Stomach smooth muscle (tissue), 2 donors: ENCODE data around the gene HNRNPA1.
"Not testable (repeated sequence)": the region's sequence is repeated elsewhere in the genome, so short reads cannot be mapped to it uniquely, and the experiment has no call there.

Experiments used
- H3K27ac ChIP-seq: one replicate; pipeline ENCODE4 v1.7.0; 2013; ENCODE audit warnings: mild to moderate bottlenecking, low read length, inconsistent platforms
- H3K27me3 ChIP-seq, 2 donors: one replicate each; pipeline ENCODE4 v1.7.0; 2013; ENCODE audit warnings: low read length in 2 of 2; ENCODE audit not compliant: insufficient read depth in 2 of 2, control insufficient read depth in 1 of 2
- H3K36me3 ChIP-seq, 2 donors: one replicate each; pipeline ENCODE4 v1.7.0; 2013; ENCODE audit warnings: low read length in 2 of 2; ENCODE audit not compliant: control insufficient read depth in 2 of 2, insufficient read depth in 2 of 2
- H3K4me1 ChIP-seq: one replicate; pipeline ENCODE4 v1.7.0; 2013; ENCODE audit warnings: low read length; ENCODE audit not compliant: control insufficient read depth, insufficient read depth
- H3K4me3 ChIP-seq, 2 donors: one replicate each; pipeline ENCODE4 v1.7.0; 2013; ENCODE audit warnings: low read length in 2 of 2
- H3K9ac ChIP-seq, 2 donors: one replicate each; pipeline ENCODE4 v1.7.0; 2013; ENCODE audit warnings: low read length in 2 of 2, mild to moderate bottlenecking in 1 of 2
- H3K9me3 ChIP-seq, 2 donors: one replicate each; pipeline ENCODE4 v1.7.0; 2013; ENCODE audit warnings: low read length in 2 of 2; ENCODE audit not compliant: control insufficient read depth in 2 of 2
- donor health status: healthy.
- donor health status: Pancreatic carcinoma.

HNRNPA1 gene

DNA sequence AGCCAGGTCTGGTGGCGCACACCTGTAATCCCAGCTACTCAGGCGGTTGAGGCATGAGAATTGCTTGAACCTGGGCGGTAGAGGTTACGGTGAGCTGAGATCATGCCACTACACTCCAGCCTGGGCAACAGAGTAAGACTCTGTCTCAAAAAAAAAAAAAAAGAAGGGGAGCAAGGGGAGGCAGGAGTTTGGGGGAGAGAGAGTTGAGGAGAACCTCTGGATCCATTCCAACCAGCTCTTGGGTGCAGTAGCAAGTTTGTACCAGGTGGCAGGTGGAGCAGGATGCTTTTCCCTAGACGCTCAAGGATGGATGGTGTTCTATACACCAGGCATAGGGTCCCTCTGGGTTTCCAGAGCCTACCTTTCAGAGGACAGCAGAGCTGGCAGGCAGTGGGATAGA is 18.4 kb downstream of the HNRNPA1 start:
- no peaks in the 10 kb centered on the region for H3K36me3 ChIP-seq
- no peak overlapping the region for H3K27ac ChIP-seq
- H3K4me1 ChIP-seq: peaks cover 3% of the 10 kb centered on the region
- no peaks in the 10 kb centered on the region for H3K9me3 ChIP-seq
- H3K27me3 ChIP-seq: peaks cover 22 to 25% of the 10 kb centered on the region in 2 donors
- H3K9ac ChIP-seq: no peak overlapping the region
- H3K4me3 ChIP-seq: no peak overlapping the region

GRCh38 chr12:54299515-54300224 is 19.1 kb downstream of the HNRNPA1 start:
- Histone ChIP-seq H3K27me3 (peaks cover 28% of the 10 kb centered on the region in 2 donors), H3K9me3 (no peaks in the 10 kb centered on the region), H3K9ac (no peak overlapping the region), H3K4me1 (peaks cover 3% of the 10 kb centered on the region), H3K4me3 (no peak overlapping the region), H3K36me3 (no peaks in the 10 kb centered on the region), H3K27ac (no peak overlapping the region)

DNA sequence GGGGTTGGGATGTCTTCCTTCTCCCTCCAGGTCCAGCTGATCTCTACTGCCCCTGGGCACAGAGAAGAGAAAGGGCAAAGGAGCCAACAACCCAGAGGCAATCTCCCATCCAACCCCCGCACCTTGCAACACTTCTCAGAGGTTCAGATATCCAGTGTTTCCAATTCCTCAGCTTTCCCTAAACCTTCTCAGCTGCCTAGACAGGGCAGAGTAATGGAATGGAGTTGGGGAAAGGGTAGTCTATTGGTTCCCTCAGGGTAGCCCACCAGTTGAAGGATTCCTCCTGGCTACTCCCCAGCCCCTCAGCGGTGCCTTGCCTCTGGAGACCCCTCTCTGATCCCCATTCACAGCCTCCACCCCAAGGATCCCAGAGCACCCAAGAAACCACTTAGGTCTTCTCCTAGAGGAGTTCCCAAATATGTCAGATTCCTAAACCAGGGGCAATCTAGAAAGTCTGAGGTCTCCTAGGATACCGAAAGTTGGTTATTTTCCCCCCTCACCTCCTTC is 19.8 kb downstream of the HNRNPA1 start:
- H3K9ac ChIP-seq: no peak overlapping the region

DNA sequence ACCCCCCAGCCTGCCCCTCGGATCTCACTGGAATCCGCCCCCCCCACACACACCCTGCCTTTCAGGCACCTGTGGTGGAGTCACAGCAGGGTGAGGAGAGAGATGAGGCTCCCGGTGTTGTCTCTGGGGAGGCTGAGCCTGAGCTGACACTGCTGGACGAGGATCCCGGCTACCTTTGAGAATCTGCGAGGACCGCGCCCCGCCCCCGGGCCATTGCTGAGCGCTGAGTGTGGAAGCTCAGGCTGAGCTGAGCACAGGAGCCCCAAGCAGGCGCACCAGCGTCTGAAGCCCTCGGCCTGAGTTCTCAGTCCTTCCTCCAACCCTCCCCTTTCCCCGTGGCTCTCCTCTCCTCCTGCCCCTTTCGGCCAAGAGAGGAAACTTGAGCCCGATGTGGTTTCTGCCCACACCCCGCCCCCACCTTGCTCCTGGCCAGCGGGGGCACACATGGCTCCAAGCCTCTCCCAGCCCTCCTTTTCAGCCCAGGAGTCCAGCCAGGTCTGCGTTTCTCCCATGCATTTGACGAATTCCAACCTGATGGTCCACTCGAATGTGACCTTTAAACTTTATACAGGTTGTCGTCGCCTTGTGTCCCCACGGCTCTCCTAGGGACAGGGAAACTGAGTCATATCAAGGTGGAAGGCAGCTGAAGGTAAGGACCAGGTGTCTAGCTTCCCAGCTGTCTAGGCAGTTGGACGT is 20.4 kb downstream of the HNRNPA1 start, which contains the start of gene NFE2:
NFE2 (minus strand) TSS at position 284 of the 696 bp plus-strand sequence. CDS start 5,767 bp downstream, outside the sequence.
- no peak within 1 kb of the TSS for H3K27ac ChIP-seq
- H3K4me1 ChIP-seq: peaks cover 3% of the 10 kb centered on the region
- H3K4me3 ChIP-seq: peak within 1 kb of the TSS in 1 of 2 donors; percentile 49
- H3K36me3 ChIP-seq: no peaks in the 10 kb centered on the region
- H3K27me3 ChIP-seq: peaks cover 28% of the 10 kb centered on the region in 2 donors
- no peak within 1 kb of the TSS for H3K9ac ChIP-seq
- no peaks in the 10 kb centered on the region for H3K9me3 ChIP-seq

More for the DNA sequence above, 19.8 kb downstream of the HNRNPA1 start:
- no peaks in the 10 kb centered on the region for H3K36me3 ChIP-seq
- H3K9me3 ChIP-seq: no peaks in the 10 kb centered on the region
- H3K4me3 ChIP-seq: no peak overlapping the region
- H3K27me3 ChIP-seq: peaks cover 28% of the 10 kb centered on the region in 2 donors
- peaks cover 3% of the 10 kb centered on the region for H3K4me1 ChIP-seq
- H3K27ac ChIP-seq: no peak overlapping the region

DNA sequence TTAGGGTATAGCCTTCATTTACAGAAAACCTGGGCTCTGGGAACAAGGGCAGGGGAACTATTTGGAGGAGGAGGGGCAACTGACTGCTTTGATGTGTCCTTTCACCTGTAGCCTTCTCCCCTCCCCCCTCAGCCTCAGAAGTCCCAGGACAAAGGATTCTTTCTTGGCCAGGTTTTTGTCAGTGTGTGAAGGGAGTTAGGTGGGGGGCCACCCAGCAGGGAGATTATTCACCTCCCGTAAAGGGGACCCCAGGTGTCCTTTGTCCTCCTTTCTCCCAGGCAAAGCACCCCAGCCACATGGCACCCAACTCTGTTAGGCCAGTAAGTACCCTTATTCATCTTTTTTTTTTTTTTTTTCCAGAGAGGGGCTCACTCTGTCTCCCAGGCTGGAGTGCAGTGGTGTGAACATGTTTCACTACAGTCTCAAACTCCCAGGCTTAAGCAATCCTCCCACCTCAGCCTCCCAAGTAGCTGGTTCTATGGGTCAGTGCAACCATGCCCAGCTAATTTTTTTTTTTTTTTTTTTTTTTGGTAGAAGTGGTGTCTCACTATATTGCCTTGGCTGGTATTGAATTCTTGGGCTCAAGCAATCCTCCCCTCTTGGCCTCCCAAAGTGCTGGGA is 21.0 kb downstream of the HNRNPA1 start:
- Histone ChIP-seq H3K27ac (no peak overlapping the region), H3K4me1 (peaks cover 3% of the 10 kb centered on the region), H3K4me3 (no peak overlapping the region)

DNA sequence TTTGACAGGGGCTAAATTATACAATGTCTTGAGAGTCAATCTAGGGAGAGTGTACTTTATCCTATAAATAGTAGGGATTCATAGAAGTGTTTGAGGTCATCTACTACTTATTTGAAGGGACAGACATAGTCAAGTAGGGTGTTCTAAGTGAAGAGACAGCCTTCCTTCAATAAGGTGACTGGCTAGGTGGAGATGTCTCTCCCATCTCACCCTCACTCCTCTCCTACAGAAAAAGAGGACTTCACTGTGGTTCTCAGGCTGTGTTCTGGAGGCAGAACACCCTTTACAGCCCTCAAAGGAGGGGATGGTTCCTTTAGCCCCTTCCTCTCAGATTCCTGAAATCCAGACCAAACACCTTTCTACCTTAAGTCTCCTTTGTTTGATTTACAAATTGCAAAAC is 23.1 kb downstream of the HNRNPA1 start:
- H3K4me1 ChIP-seq: peaks cover 3% of the 10 kb centered on the region
- peaks cover 28 to 30% of the 10 kb centered on the region in 2 donors for H3K27me3 ChIP-seq
- H3K36me3 ChIP-seq: no peaks in the 10 kb centered on the region

More for the DNA sequence above, 21.0 kb downstream of the HNRNPA1 start:
- H3K36me3 ChIP-seq: no peaks in the 10 kb centered on the region
- H3K9me3 ChIP-seq: no peaks in the 10 kb centered on the region
- peaks cover 28% of the 10 kb centered on the region in 2 donors for H3K27me3 ChIP-seq
- no peak overlapping the region for H3K9ac ChIP-seq

DNA sequence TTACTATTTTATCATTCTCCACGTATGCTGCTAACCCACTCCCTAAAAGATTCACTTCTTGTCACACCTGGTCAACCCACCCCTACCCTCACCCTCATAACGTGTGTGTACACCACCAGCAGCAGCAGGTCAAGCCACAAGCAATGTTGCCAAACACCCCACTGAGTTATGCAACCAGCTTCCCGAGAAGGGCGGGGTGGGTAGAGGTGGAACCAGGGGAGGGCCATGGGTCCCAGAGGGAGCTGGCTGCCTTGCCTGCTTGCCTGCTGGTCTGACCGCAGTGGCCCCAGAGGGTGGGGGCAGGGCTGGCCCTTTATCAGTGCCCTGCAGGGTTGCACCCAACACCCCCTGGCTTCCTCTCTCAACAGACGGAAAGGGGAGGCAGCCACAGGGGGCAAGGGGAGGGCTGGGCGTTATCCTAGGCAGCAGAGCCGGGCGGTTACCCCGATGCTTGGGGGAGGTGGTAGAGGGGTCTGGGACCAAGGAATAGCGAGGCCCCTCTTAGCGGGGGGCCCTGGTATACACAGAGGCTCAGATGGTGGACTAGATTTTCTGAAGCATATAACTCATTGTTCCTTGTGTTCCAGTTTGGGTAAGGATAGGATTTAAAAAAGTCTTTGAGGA is 23.8 kb downstream of the HNRNPA1 start:
- no peak overlapping the region for H3K9ac ChIP-seq
- no peak overlapping the region for H3K27ac ChIP-seq
- no peaks in the 10 kb centered on the region for H3K9me3 ChIP-seq
- no peak overlapping the region for H3K4me3 ChIP-seq
- H3K36me3 ChIP-seq: no peaks in the 10 kb centered on the region
- H3K27me3 ChIP-seq: peaks cover 24 to 25% of the 10 kb centered on the region in 2 donors
- peaks cover 3% of the 10 kb centered on the region for H3K4me1 ChIP-seq

More for the DNA sequence above, 23.1 kb downstream of the HNRNPA1 start:
- no peaks in the 10 kb centered on the region for H3K9me3 ChIP-seq
- H3K27ac ChIP-seq: no peak overlapping the region
- no peak overlapping the region for H3K9ac ChIP-seq
- H3K4me3 ChIP-seq: no peak overlapping the region

DNA sequence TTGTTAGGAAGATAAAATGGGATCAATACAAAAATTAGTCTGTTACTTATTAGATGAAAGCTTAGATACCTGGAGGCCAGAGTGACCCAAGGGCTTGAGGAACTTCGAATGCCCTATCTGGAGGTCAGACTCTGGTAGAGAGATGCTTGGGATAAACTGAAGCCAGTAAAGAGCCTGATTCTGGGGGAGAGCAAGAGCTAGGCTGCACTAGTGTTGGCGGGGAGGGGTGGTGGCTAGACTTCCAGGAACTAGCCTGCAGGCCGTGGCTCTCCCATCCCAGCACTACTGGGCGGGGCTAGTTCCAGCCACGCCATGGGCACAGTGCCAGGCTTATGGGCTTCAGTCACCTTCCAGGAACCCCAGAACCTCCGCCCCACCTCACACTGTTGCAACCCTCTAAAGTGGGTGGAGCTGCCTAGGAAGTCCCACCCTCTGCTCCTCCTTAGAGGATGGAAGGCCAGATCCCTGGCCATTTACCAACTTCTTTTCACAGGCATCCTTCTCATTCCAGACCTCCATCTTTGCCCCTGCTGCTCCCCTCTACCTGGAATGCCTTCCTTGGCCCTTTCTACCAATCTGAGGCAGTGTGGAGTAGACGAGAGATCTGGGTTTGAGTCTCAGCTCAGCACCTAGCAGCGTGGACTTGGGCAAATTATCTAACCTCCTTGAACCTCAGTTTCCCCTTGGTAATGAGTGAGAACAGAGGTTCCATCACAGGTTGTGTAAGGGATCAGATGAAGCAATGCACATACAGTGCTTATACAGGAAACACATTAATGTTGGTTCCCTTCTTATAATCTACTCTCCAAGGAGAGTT is 26.6 kb downstream of the HNRNPA1 start:
- Histone ChIP-seq H3K9me3 (no peaks in the 10 kb centered on the region), H3K9ac (no peak overlapping the region), H3K27ac (no peak overlapping the region), H3K27me3 (peaks cover 6 to 8% of the 10 kb centered on the region in 2 donors), H3K36me3 (no peaks in the 10 kb centered on the region), H3K4me1 (no peaks in the 10 kb centered on the region), H3K4me3 (no peak overlapping the region)

- H3K4me1 ChIP-seq: no peaks in the 10 kb centered on the region
- H3K36me3 ChIP-seq: no peaks in the 10 kb centered on the region
- no peak overlapping the region for H3K4me3 ChIP-seq
- H3K27ac ChIP-seq: no peak overlapping the region
- H3K9ac ChIP-seq: no peak overlapping the region
- no peaks in the 10 kb centered on the region for H3K9me3 ChIP-seq
- peaks cover 0 to 2% of the 10 kb centered on the region in 2 donors for H3K27me3 ChIP-seq
Observed at GRCh38 chr12:54311051-54311450, 30.5 kb downstream of the HNRNPA1 start.

- not testable (repeated sequence) for H3K9me3 ChIP-seq, H3K27ac ChIP-seq, H3K4me1 ChIP-seq, H3K4me3 ChIP-seq, H3K27me3 ChIP-seq, H3K36me3 ChIP-seq, H3K9ac ChIP-seq
Observed at GRCh38 chr12:54312309-54312708, 31.8 kb downstream of the HNRNPA1 start.
